NCI-H524 treated with DMSO at 0.1 percent for 48 hours (cell line): ENCODE measurements around the gene GRHL1.

Source experiments
- DNase-seq: peaks from one replicate; lab custom pipeline; 2025; lab: John Stamatoyannopoulos, UW

GRHL1 gene

GRCh38 chr2:9949239-9949991 lies 2.1 kb upstream of the GRHL1 start:
- DNase-seq: no peak

- DNase-seq: no peak
These were observed 1.4 kb upstream of the GRHL1 start for GRCh38 chr2:9949992-9950520.

GRCh38 chr2:9950521-9951271 lies 797 bp upstream of the GRHL1 start:
- no peak for DNase-seq

GRCh38 chr2:9951272-9951521 lies 296 bp upstream of the GRHL1 start:
- DNase-seq: no peak

GRCh38 chr2:9952286-9952737 lies 819 bp downstream of the GRHL1 start:
- DNase-seq: no peak

GRCh38 chr2:9952856-9953503 lies 1.5 kb downstream of the GRHL1 start:
- no peak for DNase-seq

- DNase-seq: no peak
These were observed 2.6 kb downstream of the GRHL1 start for GRCh38 chr2:9954136-9954535.

GRCh38 chr2:9958057-9958456 lies 6.6 kb downstream of the GRHL1 start:
- DNase-seq: no peak

GRCh38 chr2:9959262-9959661 lies 7.8 kb downstream of the GRHL1 start:
- DNase-seq: no peak

GRCh38 chr2:9961013-9961412 lies 9.5 kb downstream of the GRHL1 start:
- peak; percentile 54 for DNase-seq

- no peak for DNase-seq
These were observed 13.0 kb downstream of the GRHL1 start for GRCh38 chr2:9964334-9964980.

- DNase-seq: no peak
These were observed 13.8 kb downstream of the GRHL1 start for GRCh38 chr2:9965119-9965822.

- DNase-seq: no peak
These were observed 15.1 kb downstream of the GRHL1 start for GRCh38 chr2:9966491-9967022.

GRCh38 chr2:9967053-9967775 lies 15.7 kb downstream of the GRHL1 start:
- no peak for DNase-seq

- DNase-seq: no peak
These were observed 17.3 kb downstream of the GRHL1 start for GRCh38 chr2:9968553-9969497.

- DNase-seq: peak; percentile 91
These were observed 18.9 kb downstream of the GRHL1 start for GRCh38 chr2:9970200-9971044.

- no peak for DNase-seq
These were observed 19.8 kb downstream of the GRHL1 start for GRCh38 chr2:9971105-9971818.

GRCh38 chr2:9971890-9972289 lies 20.4 kb downstream of the GRHL1 start:
- DNase-seq: no peak
